Left forelimb (tissue), 1 donor: ENCODE results near the gene VGF.

Experiments
- DNase-seq: peaks from one replicate; pipeline ENCODE4 v3.0.0-alpha.2; 2018; ENCODE audit warnings: low spot score

Gene VGF

GRCh38 chr7:101185258-101185839, 20.0 kb upstream of the VGF start:
- DNase-seq = no peak

- no peak for DNase-seq
Observed at GRCh38 chr7:101180130-101180755, 14.9 kb upstream of the VGF start, which contains the start of gene NAT16. Gene NAT16, minus strand, starts transcription at chr7:101180293. Its CDS starts 5,486 bp downstream, at chr7:101174807.

DNA sequence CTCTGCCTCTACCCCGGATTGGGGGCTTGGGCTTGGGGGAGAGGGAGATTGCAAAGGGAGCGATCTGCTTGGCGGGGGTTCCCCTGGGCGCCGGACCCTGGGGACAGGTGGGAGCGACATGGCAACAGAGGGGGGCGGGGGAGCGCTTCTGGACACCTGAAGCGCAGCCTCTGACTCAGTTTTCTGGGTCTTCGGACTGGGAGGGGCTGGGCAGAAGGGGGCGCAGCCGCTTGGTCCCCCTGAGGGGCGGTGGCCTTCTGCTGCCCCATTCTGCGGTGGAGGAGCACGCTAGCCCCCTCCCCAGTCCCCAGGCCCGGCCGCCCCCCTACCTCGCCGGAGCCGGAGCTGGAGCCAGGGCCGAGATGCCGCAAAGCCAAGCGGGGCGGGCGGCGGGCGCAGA, 14.3 kb upstream of the VGF start:
- DNase-seq = no peak

DNA sequence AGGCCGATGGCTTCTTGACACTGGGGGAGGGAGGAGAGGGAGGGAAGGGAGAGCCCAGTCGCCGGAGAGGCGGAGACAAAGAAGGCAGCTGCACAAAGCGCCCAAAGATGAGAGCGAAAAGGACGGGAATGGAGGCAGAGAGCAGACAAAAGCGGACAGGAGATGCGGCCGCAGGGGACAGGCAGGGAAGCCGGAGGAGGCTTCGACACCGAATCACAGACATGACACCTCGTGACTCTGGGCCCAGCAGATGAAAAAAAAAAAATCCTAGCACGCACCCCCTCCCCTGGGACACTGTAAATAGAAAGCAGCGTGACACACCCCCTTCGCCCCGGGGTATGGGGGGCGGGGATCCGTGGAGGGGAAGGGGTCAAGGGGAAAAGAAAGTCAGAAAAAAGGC, 13.7 kb upstream of the VGF start:
- DNase-seq = no peak

DNA sequence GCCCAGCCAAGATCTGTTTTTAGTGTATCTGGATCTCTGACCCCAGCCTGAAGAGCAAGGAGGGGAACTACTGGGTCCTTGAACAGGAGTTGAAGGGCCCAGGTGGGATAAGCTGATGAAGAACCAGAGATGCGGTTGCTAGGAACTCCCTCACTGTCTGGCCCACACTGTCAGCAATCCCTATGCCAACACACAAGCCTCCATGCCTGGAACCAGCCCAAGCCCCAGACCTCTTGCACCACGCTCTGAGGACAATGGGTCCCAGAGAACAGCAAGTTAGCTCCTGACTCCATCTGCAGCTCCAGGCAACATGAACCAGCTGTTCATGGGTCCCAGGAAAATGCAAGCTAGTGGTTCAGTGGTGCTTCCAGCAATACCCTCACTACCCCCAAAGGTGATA, 12.3 kb upstream of the VGF start:
- no peak for DNase-seq

- no peak for DNase-seq
Observed at GRCh38 chr7:101175664-101176063, 10.3 kb upstream of the VGF start.

DNA sequence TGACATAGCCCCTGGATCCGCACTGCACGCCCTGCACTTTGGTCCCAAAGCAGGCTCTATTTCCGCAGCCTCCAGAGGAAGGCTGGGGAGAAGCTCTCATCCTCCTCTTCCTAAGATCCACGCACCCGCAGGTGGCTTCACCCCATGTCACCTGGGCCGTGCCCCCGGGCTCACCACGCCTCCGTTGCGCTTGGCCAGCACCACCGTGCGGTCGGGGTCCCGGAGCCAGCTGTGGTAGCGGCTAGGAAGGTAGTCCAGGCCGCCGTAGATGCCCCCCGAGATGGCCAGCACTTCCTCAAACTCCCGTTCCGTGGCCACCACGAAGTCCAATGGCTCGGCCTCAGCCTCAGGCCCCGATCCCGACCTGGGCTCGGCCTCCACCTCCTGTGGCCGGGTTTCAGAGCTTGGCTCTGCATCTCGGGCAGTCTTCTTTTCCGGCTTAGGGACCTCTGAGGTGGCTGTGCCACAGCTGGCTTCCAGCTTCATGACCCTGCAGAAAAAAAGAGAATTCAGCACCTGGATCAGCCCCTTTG, 9.0 kb upstream of the VGF start:
- no peak for DNase-seq

DNA sequence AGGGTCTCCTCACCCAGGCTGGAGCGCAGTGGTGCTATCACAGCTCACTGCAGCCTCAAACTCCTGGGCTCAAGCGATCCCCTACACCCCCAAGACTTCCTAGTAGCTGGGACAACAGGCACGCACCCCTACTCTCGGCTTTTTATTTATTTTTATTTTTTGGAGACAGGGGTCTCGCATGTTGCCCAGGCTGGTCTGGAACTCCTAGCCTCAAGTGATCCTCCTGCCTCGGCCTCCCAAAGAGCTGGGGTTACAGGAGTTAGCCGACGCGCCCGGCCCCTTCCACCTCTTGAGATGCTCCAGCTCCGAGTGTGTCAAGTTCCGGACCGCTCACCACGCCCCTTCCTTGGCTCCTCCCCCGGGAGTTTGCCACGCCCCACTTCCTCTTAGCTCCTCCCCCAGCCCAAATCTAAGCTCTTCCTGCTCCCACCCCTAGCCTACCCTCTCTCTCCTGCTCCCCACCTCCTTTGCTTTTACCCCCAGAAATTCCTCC, 8.4 kb upstream of the VGF start:
- DNase-seq = no peak

- no peak for DNase-seq
Observed at GRCh38 chr7:101172854-101173751, 7.7 kb upstream of the VGF start.

GRCh38 chr7:101172005-101172853, 6.9 kb upstream of the VGF start:
- no peak for DNase-seq

GRCh38 chr7:101171442-101171837, 6.1 kb upstream of the VGF start:
- DNase-seq = no peak

DNA sequence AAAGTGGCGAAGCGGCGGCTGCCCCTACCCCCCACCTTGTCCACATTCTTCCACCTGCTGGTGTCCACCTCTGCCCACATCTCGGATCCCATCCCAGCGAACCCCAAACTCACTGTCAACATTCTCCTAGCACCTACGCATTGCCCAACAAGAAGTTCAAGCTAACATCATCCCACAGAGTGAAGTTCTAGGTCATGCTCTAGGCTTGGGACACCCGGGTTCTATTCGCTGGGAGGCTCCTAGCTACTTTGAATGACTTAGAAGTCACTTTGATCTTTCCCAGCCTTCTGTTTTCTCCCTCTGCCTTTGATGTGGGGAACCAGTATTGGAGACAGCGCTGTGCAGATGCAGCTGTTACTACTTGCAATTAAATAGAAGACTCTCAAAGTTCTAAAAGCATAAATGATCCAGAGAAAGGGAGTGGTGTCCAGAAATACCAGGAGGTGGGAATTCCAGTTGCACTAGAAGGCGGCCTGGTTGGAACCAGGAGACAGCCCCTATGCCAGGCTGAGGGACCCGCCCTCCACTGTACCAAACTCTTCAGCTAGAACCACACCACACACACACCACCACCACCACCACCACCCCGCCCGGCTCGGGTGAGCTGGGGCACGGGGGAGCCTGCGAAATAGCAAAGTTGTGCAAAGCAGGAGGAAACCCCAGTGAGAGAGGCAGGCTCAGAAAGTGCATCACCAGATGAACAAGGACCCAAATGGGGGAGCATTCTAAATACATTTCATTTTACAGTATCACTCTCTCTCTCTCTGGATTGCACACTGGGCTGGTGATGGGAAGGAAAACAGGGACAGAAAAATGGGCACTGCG, 5.5 kb upstream of the VGF start:
- DNase-seq = no peak

DNA sequence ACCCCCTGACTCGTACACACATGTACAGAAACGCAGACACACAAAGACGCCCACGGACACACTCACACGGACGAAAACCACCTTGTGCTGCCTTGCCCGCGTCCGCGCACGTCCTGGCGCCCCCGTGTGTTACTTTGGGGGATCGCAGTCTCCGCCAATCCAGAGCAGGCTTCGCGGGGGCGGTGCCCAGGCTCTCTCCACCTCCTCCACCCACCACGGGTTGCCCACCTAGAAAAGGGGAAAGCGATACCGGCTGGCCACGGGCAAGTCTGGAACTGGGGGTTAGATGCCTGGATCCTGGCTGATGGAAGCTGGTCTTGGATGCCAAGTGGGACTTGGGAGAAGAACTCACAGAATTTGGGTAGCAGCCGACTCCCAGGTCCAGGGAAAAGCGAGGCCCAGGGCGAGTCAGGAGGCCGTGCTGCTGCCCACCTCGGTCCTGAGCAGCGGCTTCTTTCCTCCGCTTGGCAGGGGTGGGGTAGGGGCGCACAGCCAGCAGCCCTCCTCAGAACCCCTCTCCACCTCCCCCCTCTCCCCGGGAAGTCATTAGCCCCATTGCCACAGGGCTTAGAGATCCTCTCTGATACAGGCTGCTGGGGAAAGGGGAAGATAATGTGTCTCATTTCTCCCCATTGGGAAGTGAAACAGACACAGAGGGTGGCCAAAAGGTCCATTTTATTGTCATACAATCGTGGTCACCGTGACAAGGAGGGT, 4.6 kb upstream of the VGF start:
- peak; percentile 82 for DNase-seq

GRCh38 chr7:101169110-101169837, 3.9 kb upstream of the VGF start:
- DNase-seq = no peak

- no peak for DNase-seq
Observed at GRCh38 chr7:101168412-101169049, 3.2 kb upstream of the VGF start.

DNA sequence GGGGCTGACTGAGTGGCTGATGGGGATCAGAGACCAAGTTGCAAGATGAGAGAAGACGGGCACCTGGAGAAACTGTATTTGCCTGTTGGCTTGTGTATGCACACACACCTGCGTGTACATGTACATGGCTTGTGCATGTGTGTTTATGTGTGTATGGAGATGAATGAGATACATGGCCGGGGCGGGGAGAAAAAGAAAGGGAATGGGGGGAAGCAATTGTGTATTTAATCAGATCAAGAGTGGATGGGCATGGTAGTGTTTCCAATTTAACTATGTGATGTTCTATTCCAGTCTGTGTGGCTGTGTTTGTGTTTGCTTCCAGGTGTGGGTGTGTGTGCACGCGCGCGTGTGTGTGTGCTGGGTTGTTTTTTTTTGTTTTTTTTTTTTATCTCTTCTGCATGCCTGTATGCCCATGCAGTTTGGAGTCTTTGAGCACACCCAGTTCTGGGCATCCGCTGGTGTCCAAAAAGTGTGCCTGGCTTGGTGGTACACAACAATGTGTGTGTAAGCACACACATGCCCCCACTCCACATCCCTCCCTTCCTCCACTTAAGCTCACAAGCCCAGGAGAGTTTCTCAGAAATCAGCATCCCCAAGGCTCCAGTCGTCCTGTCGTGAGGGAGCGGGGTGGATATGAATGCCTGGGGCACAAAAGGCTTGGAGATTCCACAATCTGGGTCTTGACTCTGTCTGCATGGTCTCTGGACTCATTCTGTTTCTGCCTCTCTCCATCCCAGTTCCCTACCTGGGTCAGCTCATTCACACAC, 2.5 kb upstream of the VGF start:
- DNase-seq = no peak

GRCh38 chr7:101166909-101167644, 1.7 kb upstream of the VGF start:
- DNase-seq = no peak

DNA sequence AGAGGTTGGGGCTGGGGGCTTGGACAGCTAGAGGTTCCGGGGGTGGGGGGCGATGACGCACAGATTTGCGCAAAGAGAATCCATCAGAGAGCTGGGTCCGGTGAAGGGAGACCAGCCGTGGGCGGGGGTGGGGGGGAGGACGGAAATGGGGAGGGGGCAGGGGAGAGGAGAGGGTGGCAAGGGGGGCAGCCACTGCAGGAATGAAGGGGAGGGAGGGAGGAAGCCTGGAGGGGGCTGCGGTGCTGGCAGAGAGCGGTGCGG, 1.2 kb upstream of the VGF start:
- no peak for DNase-seq
